HepG2 (cell line): ENCODE measurements around the gene NRN1L. TPM values are rescaled to one million over a fixed set of nuclear protein-coding genes. Genes with fewer than 3 reads are reported as not detected.

Experiments used
- CCDC6 ChIP-seq: sonication (generic); formaldehyde crosslinking; IDR thresholded peaks from 2 replicates; pipeline ENCODE4 v1.8.1; 2022; ENCODE audit warnings: mild to moderate bottlenecking, missing genetic modification reagents, moderate library complexity
- CENPX ChIP-seq: sonication (generic); formaldehyde crosslinking; IDR thresholded peaks from 2 replicates; pipeline ENCODE4 v1.9.0; 2021; ENCODE audit warnings: mild to moderate bottlenecking, missing genetic modification reagents, moderate library complexity
- FOXJ3 ChIP-seq: sonication (generic); formaldehyde crosslinking; IDR thresholded peaks from 2 replicates; pipeline ENCODE4 v1.4.0; 2020; ENCODE audit warnings: missing genetic modification reagents, mild to moderate bottlenecking, borderline replicate concordance
- HHEX ChIP-seq: IDR thresholded peaks from 2 replicates; pipeline ENCODE4 v1.6.1; 2016; ENCODE audit warnings: control low read depth
- NFATC3 ChIP-seq: sonication (generic); formaldehyde crosslinking; IDR thresholded peaks from 2 replicates; pipeline ENCODE4 v1.5.1; 2020; ENCODE audit warnings: mild to moderate bottlenecking, missing genetic modification reagents
- RARA ChIP-seq: IDR thresholded peaks from 2 replicates; pipeline ENCODE4 v1.6.1; 2016; ENCODE audit warnings: missing genetic modification reagents, missing compliant biosample characterization
- SSRP1 ChIP-seq: IDR thresholded peaks from 2 replicates; pipeline ENCODE4 v1.6.1; 2016; ENCODE audit warnings: control low read depth
- ZBTB38 ChIP-seq: sonication (generic); formaldehyde crosslinking; IDR thresholded peaks from 2 replicates; pipeline ENCODE4 v1.5.1; 2020; ENCODE audit warnings: mild to moderate bottlenecking, missing genetic modification reagents
- ZBTB8A ChIP-seq: sonication (generic); formaldehyde crosslinking; IDR thresholded peaks from 2 replicates; pipeline ENCODE4 v1.4.0; 2020; ENCODE audit warnings: mild to moderate bottlenecking, low read depth, missing genetic modification reagents, borderline replicate concordance
- ZKSCAN8 ChIP-seq: IDR thresholded peaks from 2 replicates; pipeline ENCODE4 v1.6.1; 2016; ENCODE audit warnings: borderline replicate concordance, missing genetic modification reagents, missing compliant biosample characterization
- ZNF101 ChIP-seq: sonication (generic); formaldehyde crosslinking; IDR thresholded peaks from 2 replicates; pipeline ENCODE4 v1.4.0; 2020; ENCODE audit warnings: mild to moderate bottlenecking, low read depth, missing genetic modification reagents, borderline replicate concordance
- ZNF567 ChIP-seq: sonication (generic); formaldehyde crosslinking; IDR thresholded peaks from 2 replicates; pipeline ENCODE4 v1.8.1; 2023; ENCODE audit warnings: mild to moderate bottlenecking, missing genetic modification reagents, borderline replicate concordance
- ZNF749 ChIP-seq: sonication (generic); formaldehyde crosslinking; IDR thresholded peaks from 2 replicates; pipeline ENCODE4 v1.8.0; 2022; ENCODE audit warnings: mild to moderate bottlenecking, missing genetic modification reagents, moderate library complexity, borderline replicate concordance
- polyA plus RNA-seq, 8 experiments: library from polyadenylated mRNA; depleted of rRNA in 3 of 8; stranded (reverse) in 7 of 8; unstranded in 1 of 8; fragments of >200 nt; fragmentation: Illumina TruSeq in 4 of 8; extraction: Trizol in 4 of 8; gene quantifications; 2 replicates each; pipeline versions ENCODE4 v1.2.1 to v1.2.3, GENCODE V29; 2011 to 2016; ENCODE audit warnings: low read depth in 4 of 8, missing spikeins in 1 of 8, mixed read lengths in 1 of 8; ENCODE audit not compliant: insufficient read depth in 1 of 8
- total RNA-seq, 5 experiments: library from RNA; depleted of rRNA; stranded (reverse); fragments of >200 nt; fragmentation: Illumina TruSeq; extraction: Trizol; gene quantifications; 2 replicates each; pipeline ENCODE4 v1.2.3, GENCODE V29; 2016; ENCODE audit warnings: low read depth in 1 of 5
- TF ChIP-seq, protein P1 (sequence below): sonication (generic); formaldehyde crosslinking; IDR thresholded peaks from 2 replicates; pipeline ENCODE4 v1.5.0; 2020; ENCODE audit warnings: missing genetic modification reagents
- TF ChIP-seq, protein P2 (sequence below): sonication (generic); formaldehyde crosslinking; IDR thresholded peaks from 2 replicates; pipeline ENCODE4 v1.8.0; 2022; ENCODE audit warnings: mild to moderate bottlenecking, missing genetic modification reagents; ENCODE audit not compliant: insufficient replicate concordance
- TF ChIP-seq, protein P3 (sequence below): sonication (generic); formaldehyde crosslinking; IDR thresholded peaks from 2 replicates; pipeline ENCODE4 v1.8.1; 2022; ENCODE audit warnings: low read depth, mild to moderate bottlenecking, missing genetic modification reagents
- TF ChIP-seq, protein P4 (sequence below): IDR thresholded peaks from 2 replicates; pipeline ENCODE4 v1.6.1; 2016; ENCODE audit warnings: missing biosample characterization, missing genetic modification reagents, low read depth
- TF ChIP-seq, protein P5 (sequence below): sonication (generic); formaldehyde crosslinking; IDR thresholded peaks from 2 replicates; pipeline ENCODE4 v1.4.0; 2020; ENCODE audit warnings: missing genetic modification reagents, borderline replicate concordance

The NRN1L gene
- total and polyA plus RNA-seq, 2 of the 13 experiments (the other 11 are each of a cell fraction or from before 2014, with no cell fraction given) = 0.53 to 1.2 TPM

DNA sequence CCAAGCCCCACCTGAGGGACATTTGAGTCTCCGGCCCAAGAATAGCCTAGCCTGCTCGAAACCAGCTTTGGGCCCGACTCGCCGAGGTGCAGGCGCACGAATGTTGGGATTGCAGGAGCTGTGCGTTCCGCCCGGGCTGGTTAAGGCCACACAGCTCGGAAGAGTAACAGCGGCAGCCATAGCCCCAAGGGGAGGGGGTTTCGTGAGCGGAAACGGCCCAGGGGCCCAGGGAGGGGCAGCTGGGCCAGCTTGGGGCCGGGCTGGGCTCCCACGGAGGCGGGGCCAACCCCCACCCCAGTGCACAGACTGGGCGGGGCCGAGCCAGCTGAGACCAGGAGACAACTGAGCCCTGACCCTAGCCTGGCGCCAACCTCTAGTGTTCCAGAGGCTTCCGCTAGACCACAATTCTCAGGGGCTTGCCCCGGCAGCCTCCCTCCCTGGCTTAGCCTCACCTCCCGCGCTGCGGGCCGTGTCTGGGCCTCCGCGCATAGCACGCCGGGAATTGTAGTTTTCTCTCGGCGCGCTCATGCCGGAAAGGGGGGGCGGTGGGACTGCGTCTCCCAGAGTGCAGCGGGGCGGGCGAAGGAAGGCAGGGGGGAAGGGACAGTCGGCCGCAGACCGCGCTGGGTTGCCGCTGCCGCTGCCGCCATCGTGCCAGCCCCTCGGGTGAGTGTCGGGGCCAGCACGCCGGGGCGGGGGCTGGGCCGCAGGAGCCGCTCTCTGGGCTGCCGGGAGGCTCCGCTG, 38.2 kb upstream of the NRN1L start, which contains the start of gene NUTF2 (continued):
- TF ChIP-seq ZKSCAN8 = 0 out of 2 replicates have a peak, but pooled peaks have one; percentile 32
- peak; percentile 81; the same call in 1 of the 2 replicates for TF ChIP-seq FOXJ3
- TF ChIP-seq ZNF749 (CRISPR knock-in tag) = no peak
- TF ChIP-seq, protein P1, sequence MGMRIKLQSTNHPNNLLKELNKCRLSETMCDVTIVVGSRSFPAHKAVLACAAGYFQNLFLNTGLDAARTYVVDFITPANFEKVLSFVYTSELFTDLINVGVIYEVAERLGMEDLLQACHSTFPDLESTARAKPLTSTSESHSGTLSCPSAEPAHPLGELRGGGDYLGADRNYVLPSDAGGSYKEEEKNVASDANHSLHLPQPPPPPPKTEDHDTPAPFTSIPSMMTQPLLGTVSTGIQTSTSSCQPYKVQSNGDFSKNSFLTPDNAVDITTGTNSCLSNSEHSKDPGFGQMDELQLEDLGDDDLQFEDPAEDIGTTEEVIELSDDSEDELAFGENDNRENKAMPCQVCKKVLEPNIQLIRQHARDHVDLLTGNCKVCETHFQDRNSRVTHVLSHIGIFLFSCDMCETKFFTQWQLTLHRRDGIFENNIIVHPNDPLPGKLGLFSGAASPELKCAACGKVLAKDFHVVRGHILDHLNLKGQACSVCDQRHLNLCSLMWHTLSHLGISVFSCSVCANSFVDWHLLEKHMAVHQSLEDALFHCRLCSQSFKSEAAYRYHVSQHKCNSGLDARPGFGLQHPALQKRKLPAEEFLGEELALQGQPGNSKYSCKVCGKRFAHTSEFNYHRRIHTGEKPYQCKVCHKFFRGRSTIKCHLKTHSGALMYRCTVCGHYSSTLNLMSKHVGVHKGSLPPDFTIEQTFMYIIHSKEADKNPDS (CRISPR knock-in tag) = peak; percentile 91
- TF ChIP-seq, protein P2, sequence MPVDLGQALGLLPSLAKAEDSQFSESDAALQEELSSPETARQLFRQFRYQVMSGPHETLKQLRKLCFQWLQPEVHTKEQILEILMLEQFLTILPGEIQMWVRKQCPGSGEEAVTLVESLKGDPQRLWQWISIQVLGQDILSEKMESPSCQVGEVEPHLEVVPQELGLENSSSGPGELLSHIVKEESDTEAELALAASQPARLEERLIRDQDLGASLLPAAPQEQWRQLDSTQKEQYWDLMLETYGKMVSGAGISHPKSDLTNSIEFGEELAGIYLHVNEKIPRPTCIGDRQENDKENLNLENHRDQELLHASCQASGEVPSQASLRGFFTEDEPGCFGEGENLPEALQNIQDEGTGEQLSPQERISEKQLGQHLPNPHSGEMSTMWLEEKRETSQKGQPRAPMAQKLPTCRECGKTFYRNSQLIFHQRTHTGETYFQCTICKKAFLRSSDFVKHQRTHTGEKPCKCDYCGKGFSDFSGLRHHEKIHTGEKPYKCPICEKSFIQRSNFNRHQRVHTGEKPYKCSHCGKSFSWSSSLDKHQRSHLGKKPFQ (CRISPR knock-in tag) = peak; percentile 6
- TF ChIP-seq ZNF101 (CRISPR knock-in tag) = no peak
- no peak for TF ChIP-seq SSRP1 (CRISPR knock-in tag)
- 0 out of 2 replicates have a peak, but pooled peaks have one; percentile 41 for TF ChIP-seq ZBTB8A (CRISPR knock-in tag)
- TF ChIP-seq NFATC3 = 0 out of 2 replicates have a peak, but pooled peaks have one; percentile 31
- TF ChIP-seq ZBTB38 = peak; percentile 80; the same call in 1 of the 2 replicates
- peak; percentile 67; the same call in 1 of the 2 replicates for TF ChIP-seq ZNF567 (CRISPR knock-in tag)
- TF ChIP-seq CCDC6 = peak; percentile 83
- TF ChIP-seq, protein P3, sequence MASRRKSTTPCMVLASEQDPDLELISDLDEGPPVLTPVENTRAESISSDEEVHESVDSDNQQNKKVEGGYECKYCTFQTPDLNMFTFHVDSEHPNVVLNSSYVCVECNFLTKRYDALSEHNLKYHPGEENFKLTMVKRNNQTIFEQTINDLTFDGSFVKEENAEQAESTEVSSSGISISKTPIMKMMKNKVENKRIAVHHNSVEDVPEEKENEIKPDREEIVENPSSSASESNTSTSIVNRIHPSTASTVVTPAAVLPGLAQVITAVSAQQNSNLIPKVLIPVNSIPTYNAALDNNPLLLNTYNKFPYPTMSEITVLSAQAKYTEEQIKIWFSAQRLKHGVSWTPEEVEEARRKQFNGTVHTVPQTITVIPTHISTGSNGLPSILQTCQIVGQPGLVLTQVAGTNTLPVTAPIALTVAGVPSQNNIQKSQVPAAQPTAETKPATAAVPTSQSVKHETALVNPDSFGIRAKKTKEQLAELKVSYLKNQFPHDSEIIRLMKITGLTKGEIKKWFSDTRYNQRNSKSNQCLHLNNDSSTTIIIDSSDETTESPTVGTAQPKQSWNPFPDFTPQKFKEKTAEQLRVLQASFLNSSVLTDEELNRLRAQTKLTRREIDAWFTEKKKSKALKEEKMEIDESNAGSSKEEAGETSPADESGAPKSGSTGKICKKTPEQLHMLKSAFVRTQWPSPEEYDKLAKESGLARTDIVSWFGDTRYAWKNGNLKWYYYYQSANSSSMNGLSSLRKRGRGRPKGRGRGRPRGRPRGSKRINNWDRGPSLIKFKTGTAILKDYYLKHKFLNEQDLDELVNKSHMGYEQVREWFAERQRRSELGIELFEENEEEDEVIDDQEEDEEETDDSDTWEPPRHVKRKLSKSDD = 0 out of 2 replicates have a peak, but pooled peaks have one; percentile 85
- TF ChIP-seq CENPX = no peak
- TF ChIP-seq RARA = peak; percentile 81
- TF ChIP-seq, protein P4, sequence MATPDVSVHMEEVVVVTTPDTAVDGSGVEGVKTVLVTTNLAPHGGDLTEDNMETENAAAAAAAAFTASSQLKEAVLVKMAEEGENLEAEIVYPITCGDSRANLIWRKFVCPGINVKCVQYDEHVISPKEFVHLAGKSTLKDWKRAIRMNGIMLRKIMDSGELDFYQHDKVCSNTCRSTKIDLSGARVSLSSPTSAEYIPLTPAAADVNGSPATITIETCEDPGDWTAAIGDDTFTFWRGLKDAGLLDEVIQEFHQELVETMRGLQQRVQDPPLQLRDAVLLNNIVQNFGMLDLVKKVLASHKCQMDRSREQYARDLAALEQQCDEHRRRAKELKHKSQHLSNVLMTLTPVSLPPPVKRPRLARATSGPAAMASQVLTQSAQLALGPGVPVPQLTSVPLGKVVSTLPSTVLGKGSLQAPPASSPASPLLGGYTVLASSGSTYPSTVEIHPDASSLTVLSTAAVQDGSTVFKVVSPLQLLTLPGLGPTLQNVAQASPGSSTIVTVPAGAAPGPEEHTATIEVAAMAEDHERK (CRISPR knock-in tag) = peak; percentile 84
- TF ChIP-seq HHEX (CRISPR knock-in tag) = no peak
- TF ChIP-seq, protein P5, sequence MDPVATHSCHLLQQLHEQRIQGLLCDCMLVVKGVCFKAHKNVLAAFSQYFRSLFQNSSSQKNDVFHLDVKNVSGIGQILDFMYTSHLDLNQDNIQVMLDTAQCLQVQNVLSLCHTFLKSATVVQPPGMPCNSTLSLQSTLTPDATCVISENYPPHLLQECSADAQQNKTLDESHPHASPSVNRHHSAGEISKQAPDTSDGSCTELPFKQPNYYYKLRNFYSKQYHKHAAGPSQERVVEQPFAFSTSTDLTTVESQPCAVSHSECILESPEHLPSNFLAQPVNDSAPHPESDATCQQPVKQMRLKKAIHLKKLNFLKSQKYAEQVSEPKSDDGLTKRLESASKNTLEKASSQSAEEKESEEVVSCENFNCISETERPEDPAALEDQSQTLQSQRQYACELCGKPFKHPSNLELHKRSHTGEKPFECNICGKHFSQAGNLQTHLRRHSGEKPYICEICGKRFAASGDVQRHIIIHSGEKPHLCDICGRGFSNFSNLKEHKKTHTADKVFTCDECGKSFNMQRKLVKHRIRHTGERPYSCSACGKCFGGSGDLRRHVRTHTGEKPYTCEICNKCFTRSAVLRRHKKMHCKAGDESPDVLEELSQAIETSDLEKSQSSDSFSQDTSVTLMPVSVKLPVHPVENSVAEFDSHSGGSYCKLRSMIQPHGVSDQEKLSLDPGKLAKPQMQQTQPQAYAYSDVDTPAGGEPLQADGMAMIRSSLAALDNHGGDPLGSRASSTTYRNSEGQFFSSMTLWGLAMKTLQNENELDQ = no peak
